ENCODE results near the gene PEX6.
A peak's percentile ranks its signal among the peaks of the same experiment; 100 is the strongest.

The PEX6 gene

DNA sequence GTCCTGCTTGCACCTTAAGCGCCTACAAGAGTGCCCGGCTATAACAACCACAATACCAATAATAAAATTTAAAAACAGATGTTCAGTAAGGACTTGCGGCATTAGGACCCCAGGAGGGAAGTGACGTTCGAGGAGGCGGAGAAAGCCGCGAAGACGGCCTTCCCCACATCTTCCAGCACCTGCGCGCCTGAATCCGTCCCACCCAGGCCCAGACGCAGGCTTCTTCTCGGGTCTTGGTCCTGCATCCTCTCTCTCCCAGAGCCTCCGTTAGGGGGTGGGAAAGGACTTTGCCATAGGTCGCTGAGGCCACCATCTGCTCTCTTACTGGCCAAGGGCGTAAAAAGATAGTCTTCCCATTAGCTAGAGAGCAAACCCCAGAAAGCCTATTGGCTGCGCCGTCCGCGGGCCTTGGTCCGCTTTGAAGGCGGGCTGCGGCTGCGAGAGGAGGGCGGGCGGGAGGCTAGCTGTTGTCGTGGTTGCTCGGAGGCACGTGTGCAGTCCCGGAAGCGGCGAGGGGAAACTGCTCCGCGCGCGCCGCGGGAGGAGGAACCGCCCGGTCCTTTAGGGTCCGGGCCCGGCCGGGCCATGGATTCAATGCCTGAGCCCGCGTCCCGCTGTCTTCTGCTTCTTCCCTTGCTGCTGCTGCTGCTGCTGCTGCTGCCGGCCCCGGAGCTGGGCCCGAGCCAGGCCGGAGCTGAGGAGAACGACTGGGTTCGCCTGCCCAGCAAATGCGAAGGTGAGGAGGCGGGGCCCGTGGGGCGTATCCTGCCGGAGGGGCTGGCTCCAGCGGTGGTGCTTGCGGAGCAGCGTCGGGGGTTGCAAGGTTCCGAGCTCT lies 49.8 kb downstream of the PEX6 start, which contains the start of gene CNPY3:
CNPY3 (plus strand) TSS at position 495 of the 835 bp plus-strand sequence; CDS start at position 586, 91 bp downstream.
- DNase-seq: peak; percentile 97

GRCh38 chr6:42925248-42925857 lies 53.6 kb downstream of the PEX6 start:
- no peak for DNase-seq

DNA sequence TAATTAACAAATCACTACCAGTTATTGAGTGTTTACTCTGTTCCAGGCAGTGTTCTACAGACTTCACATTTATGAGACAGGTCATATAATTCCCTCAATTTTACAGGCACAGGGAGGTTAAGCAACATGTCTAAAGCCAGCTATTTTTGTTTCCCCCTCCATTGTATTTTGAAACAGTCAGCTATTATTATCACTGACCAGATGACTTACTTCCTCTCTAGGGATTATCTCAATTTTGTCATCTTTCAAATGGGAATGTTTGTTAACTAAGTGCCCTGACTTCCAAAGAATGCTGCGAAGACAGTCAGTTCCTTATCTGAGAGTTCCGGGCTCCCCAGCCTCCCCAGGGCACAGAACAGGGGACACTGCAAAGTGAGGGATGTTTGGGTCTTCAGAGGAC lies 55.3 kb downstream of the PEX6 start:
- DNase-seq: no peak

- DNase-seq: no peak
Measured at GRCh38 chr6:42921801-42922200, 57.2 kb downstream of the PEX6 start.

- DNase-seq: no peak
Measured at GRCh38 chr6:42916288-42916687, 62.7 kb downstream of the PEX6 start.

DNA sequence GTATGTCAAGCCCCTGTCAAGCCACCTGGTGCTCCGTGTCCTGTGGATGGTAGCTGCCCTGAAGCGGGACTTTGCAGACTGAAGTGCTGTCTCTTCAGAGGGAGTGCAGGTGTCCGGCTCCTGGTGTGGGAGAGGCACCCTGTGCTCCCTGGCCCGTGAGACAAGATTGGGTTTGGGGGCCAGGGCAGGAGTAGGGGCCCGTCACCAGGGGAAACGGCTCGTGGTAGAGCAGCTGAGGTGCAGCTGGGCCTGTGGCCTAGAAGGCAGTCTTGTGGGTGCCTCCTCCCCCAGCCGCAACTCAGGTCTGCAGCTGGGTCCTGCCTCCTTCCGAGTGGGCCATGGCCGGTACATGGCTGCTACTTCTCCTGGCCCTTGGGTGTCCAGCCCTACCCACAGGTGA lies 63.2 kb downstream of the PEX6 start, which contains the start of gene PTCRA:
PTCRA (plus strand) TSS at position 322 of the 400 bp plus-strand sequence; CDS start at position 339, 17 bp downstream.
- no peak for DNase-seq

GRCh38 chr6:42914546-42914945 lies 64.4 kb downstream of the PEX6 start:
- DNase-seq: no peak
